A673 (cell line): Measurements from ENCODE around the gene GBX2. TPM values are rescaled to one million over a fixed set of nuclear protein-coding genes. Genes with fewer than 3 reads are reported as not detected.
A peak's percentile ranks its signal among the peaks of the same experiment; 100 is the strongest.

Experiments used
- BruUV-seq: library from RNA; stranded (reverse); fragments of 400-500 nt; replicated peaks from 2 replicates; lab custom pipeline; 2021; lab: Mats Ljungman, UMichigan
- CTCF ChIA-PET: fragments of 300-600 bp; sonication (Branson Sonifier 250); formaldehyde crosslinking; loops from one replicate; lab custom pipeline; 2022; ENCODE audit warnings: antibody characterized with exemption; lab: Charles Lee
- POLR2A ChIA-PET: fragments of 300-600 bp; sonication (Branson Sonifier 250); formaldehyde crosslinking; loops from one replicate; lab custom pipeline; 2022; ENCODE audit warnings: antibody characterized with exemption; ENCODE audit not compliant: low non-redundant PET; lab: Charles Lee
- DNase-seq: peaks from one replicate; pipeline ENCODE4 v3.0.0-alpha.2; 2015; ENCODE audit warnings: low spot score
- H3K27ac ChIP-seq: fragments of 200-600 bp; sonication (generic); 2 replicates; pipeline ENCODE4 v1.5.1; 2016; ENCODE audit warnings: mixed run types, low read depth, mild to moderate bottlenecking, mixed read lengths, antibody characterized with exemption, low read length; ENCODE audit not compliant: poor library complexity, severe bottlenecking
- H3K27me3 ChIP-seq: fragments of 200-600 bp; sonication (generic); replicated peaks from 2 replicates; pipeline ENCODE4 v1.6.1; 2017; ENCODE audit warnings: mixed run types, low read depth, mild to moderate bottlenecking, mixed read lengths, antibody characterized with exemption, low read length; ENCODE audit not compliant: insufficient read depth, poor library complexity
- H3K36me3 ChIP-seq: fragments of 200-600 bp; sonication (generic); 2 replicates; pipeline ENCODE4 v1.6.1; 2016; ENCODE audit warnings: mixed run types, mild to moderate bottlenecking, mixed read lengths, antibody characterized with exemption, low read length; ENCODE audit not compliant: insufficient read depth, poor library complexity, severe bottlenecking
- H3K4me1 ChIP-seq: fragments of 200-600 bp; sonication (generic); 2 replicates; pipeline ENCODE4 v1.6.1; 2017; ENCODE audit warnings: mixed run types, mild to moderate bottlenecking, mixed read lengths, antibody characterized with exemption, low read length; ENCODE audit not compliant: insufficient read depth, poor library complexity, severe bottlenecking
- H3K4me3 ChIP-seq: fragments of 200-600 bp; sonication (generic); 2 replicates; pipeline ENCODE4 v1.5.1; 2016; ENCODE audit warnings: low read depth, mixed run types, mild to moderate bottlenecking, mixed read lengths, low read length; ENCODE audit not compliant: poor library complexity, severe bottlenecking
- H3K9me3 ChIP-seq: fragments of 200-600 bp; sonication (generic); 2 replicates; pipeline ENCODE4 v1.6.1; 2016; ENCODE audit warnings: mixed run types, low read depth, mild to moderate bottlenecking, mixed read lengths, antibody characterized with exemption, low read length; ENCODE audit not compliant: poor library complexity, severe bottlenecking
- CTCF ChIP-seq: fragments of 300-800, 200-600 bp; sonication (generic); conservative IDR thresholded peaks from 2 replicates; pipeline ENCODE4 v1.5.1; 2017; ENCODE audit warnings: low read depth, mild to moderate bottlenecking, antibody characterized with exemption, low read length, moderate library complexity, mixed read lengths
- EZH2 ChIP-seq: fragments of 200-600 bp; sonication (generic); IDR thresholded peaks from 2 replicates; pipeline ENCODE4 v1.6.1; 2017; ENCODE audit warnings: borderline replicate concordance, low read depth, mild to moderate bottlenecking, mixed read lengths, antibody characterized with exemption, low read length; ENCODE audit not compliant: poor library complexity, severe bottlenecking
- intact Hi-C: fragments of 100-400 bp; cut with micrococcal nuclease; formaldehyde crosslinking; loops from one replicate; pipeline ENCODE4 v1.10.0; 2022; ENCODE audit not compliant: unreplicated experiment
- total RNA-seq: library from RNA; stranded (reverse); gene quantifications from 2 replicates; pipeline ENCODE4 v1.2.3, GENCODE V29; 2021

GBX2 gene
- total RNA-seq, 1 experiment from 2014 or later = not detected

GRCh38 chr2:236184701-236185100 lies 16.5 kb upstream of the GBX2 start:
- Histone ChIP-seq H3K27me3 (peaks cover 22% of the 10 kb centered on the region), H3K27ac (no peak overlapping the region), H3K4me3 (no peak overlapping the region), H3K36me3 (no peaks in the 10 kb centered on the region), H3K4me1 (peaks cover 9% of the 10 kb centered on the region), H3K9me3 (no peaks in the 10 kb centered on the region)
- ChIA-PET POLR2A (no interaction called here), CTCF (no interaction called here)
- TF ChIP-seq CTCF (no peak), EZH2 (no peak)
- DNase-seq = no peak
- intact Hi-C loops = loop anchor here (10.0 kb wide), 1 partner anchor 880 kb away; no protein-coding TSS in a partner anchor
- BruUV-seq = no TSS peak

- Histone ChIP-seq H3K27me3 (peaks cover 44% of the 10 kb centered on the region), H3K4me1 (peaks cover 24% of the 10 kb centered on the region), H3K9me3 (no peaks in the 10 kb centered on the region), H3K27ac (no peak overlapping the region), H3K4me3 (no peak overlapping the region), H3K36me3 (no peaks in the 10 kb centered on the region)
- intact Hi-C loops = loop anchor here (10.0 kb wide), 1 partner anchor 884 kb away; no protein-coding TSS in a partner anchor
- ChIA-PET CTCF (interaction anchor here (0.6 to 2.0 kb wide), 9 partner anchors 12 to 431 kb away, joined by 3 to 26 read pairs (median 4); no protein-coding TSS in a partner anchor), POLR2A (no interaction called here)
- TF ChIP-seq EZH2 = no peak
- peak; percentile 86 for TF ChIP-seq CTCF
- no TSS peak for BruUV-seq
- DNase-seq = peak; percentile 85
Observed at GRCh38 chr2:236180831-236181453, 12.8 kb upstream of the GBX2 start.

- Histone ChIP-seq H3K27ac (no peak overlapping the region), H3K9me3 (no peaks in the 10 kb centered on the region), H3K4me1 (peaks cover 24% of the 10 kb centered on the region), H3K4me3 (peak overlapping the region; percentile 39), H3K27me3 (peaks cover 51% of the 10 kb centered on the region), H3K36me3 (no peaks in the 10 kb centered on the region)
- POLR2A ChIA-PET = no interaction called here
- intact Hi-C loops = loop anchor here (10.0 kb wide), 1 partner anchor 885 kb away; no protein-coding TSS in a partner anchor
- CTCF ChIA-PET = interaction anchor here (0.6 to 2.0 kb wide), 10 partner anchors 13 to 434 kb away, joined by 3 to 26 read pairs (median 4); no protein-coding TSS in a partner anchor
- TF ChIP-seq EZH2 (no peak), CTCF (no peak)
- BruUV-seq = no TSS peak
- peak; percentile 80 for DNase-seq
Observed at GRCh38 chr2:236180076-236180816, 12.1 kb upstream of the GBX2 start.
